Measurements from ENCODE around the gene ACHE. TPM values are rescaled to one million over a fixed set of nuclear protein-coding genes. Genes with fewer than 3 reads are reported as not detected.

ACHE gene
- total RNA-seq, 1 experiment from 2014 or later = 7.0 TPM

- no peak overlapping the region for H4K91ac ChIP-seq (ENCODE audit: insufficient read length, low read depth, low read length)
- no peaks in the 10 kb centered on the region for H3K4me1 ChIP-seq (ENCODE audit: insufficient read depth, low read length)
- H2AFZ ChIP-seq (ENCODE audit: low read length) = no peak overlapping the region
- H2AK5ac ChIP-seq (ENCODE audit: insufficient read length, low read length) = no peak overlapping the region
- no peak overlapping the region for H3K9ac ChIP-seq (ENCODE audit: extremely low read depth, insufficient read length, low read length)
- no peak overlapping the region for H2BK12ac ChIP-seq (ENCODE audit: insufficient read length, low read depth, low read length)
- H3K4me2 ChIP-seq (ENCODE audit: insufficient read depth, insufficient read length, low read length) = no peak overlapping the region
- no peaks in the 10 kb centered on the region for H3K23me2 ChIP-seq (ENCODE audit: insufficient read length, low read depth, low read length, poor library complexity, severe bottlenecking)
- no peak overlapping the region for H3T11ph ChIP-seq (ENCODE audit: low read length)
- no peaks in the 10 kb centered on the region for H4K20me1 ChIP-seq (ENCODE audit: control insufficient read depth, insufficient read depth, insufficient read length)
- H3K27me3 Mint-ChIP-seq (ENCODE audit: low read depth) = no peaks in the 10 kb centered on the region; the same call in 1 of the 2 replicates
- H4K8ac ChIP-seq (replicated peaks; ENCODE audit: insufficient read length, low read depth, low read length) = no peak overlapping the region
- H2BK15ac ChIP-seq (ENCODE audit: low read depth, low read length) = no peak overlapping the region
- peak overlapping the region; percentile 1 to 75 (median 68); a peak in 6 of 7 replicates for H3K27ac Mint-ChIP-seq
- no peak overlapping the region for H3K56ac ChIP-seq (ENCODE audit: insufficient read length, low read depth, low read length)
- no peak overlapping the region for H3K4me3 Mint-ChIP-seq
- TF ChIP-seq, protein P1, sequence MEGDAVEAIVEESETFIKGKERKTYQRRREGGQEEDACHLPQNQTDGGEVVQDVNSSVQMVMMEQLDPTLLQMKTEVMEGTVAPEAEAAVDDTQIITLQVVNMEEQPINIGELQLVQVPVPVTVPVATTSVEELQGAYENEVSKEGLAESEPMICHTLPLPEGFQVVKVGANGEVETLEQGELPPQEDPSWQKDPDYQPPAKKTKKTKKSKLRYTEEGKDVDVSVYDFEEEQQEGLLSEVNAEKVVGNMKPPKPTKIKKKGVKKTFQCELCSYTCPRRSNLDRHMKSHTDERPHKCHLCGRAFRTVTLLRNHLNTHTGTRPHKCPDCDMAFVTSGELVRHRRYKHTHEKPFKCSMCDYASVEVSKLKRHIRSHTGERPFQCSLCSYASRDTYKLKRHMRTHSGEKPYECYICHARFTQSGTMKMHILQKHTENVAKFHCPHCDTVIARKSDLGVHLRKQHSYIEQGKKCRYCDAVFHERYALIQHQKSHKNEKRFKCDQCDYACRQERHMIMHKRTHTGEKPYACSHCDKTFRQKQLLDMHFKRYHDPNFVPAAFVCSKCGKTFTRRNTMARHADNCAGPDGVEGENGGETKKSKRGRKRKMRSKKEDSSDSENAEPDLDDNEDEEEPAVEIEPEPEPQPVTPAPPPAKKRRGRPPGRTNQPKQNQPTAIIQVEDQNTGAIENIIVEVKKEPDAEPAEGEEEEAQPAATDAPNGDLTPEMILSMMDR (conservative IDR thresholded peaks at IDR 0.05) = no peak
- no peak overlapping the region for H3K23ac ChIP-seq (ENCODE audit: insufficient read length, low read depth, low read length)
- no peaks in the 10 kb centered on the region for H3K9me3 Mint-ChIP-seq
- no peak overlapping the region for H3K18ac ChIP-seq (ENCODE audit: insufficient read length, low read depth, low read length)
- H3K79me2 ChIP-seq (ENCODE audit: insufficient read depth, low read length) = peaks cover 18% of the 10 kb centered on the region; the same call in 1 of the 2 replicates
- no peak overlapping the region for H2BK20ac ChIP-seq (ENCODE audit: low read depth, low read length, poor library complexity, severe bottlenecking)
- no peak overlapping the region for H4K5ac ChIP-seq (ENCODE audit: insufficient read length, low read depth, low read length)
- H3K79me1 ChIP-seq (ENCODE audit: insufficient read depth, low read depth, low read length, poor library complexity, severe bottlenecking) = peaks cover 6% of the 10 kb centered on the region
- no peak for DNase-seq
- no peak overlapping the region for H3K27ac ChIP-seq (ENCODE audit: insufficient read length, low read depth, low read length)
- peaks cover 82 to 100% (median 98%) of the 10 kb centered on the region in 3 experiments for H3K36me3 Mint-ChIP-seq (ENCODE audit: insufficient read depth in 1 of 3, low read depth in 3 of 3)
- H2BK120ac ChIP-seq (ENCODE audit: low read depth, low read length, poor library complexity, severe bottlenecking) = no peak overlapping the region
- WGBS (ENCODE audit: extremely low coverage, insufficient read length, low lambda C conversion rate) = no CpG with 5 or more reads among the region's 24 CpGs
- H2BK5ac ChIP-seq (ENCODE audit: insufficient read length, low read length) = no peak overlapping the region
- no peak overlapping the region for H3K14ac ChIP-seq (ENCODE audit: insufficient read depth, low read length)
- H3K9me3 ChIP-seq (ENCODE audit: control insufficient read depth, low read depth, low read length) = no peaks in the 10 kb centered on the region
- H3K4ac ChIP-seq (ENCODE audit: low read depth, low read length) = no peak overlapping the region
- no peaks in the 10 kb centered on the region for H3K27me3 ChIP-seq (ENCODE audit: insufficient read depth, low read length)
- H3K4me1 Mint-ChIP-seq = peaks cover 25 to 45% of the 10 kb centered on the region in 2 experiments
These were observed 12.7 kb downstream of the ACHE start for GRCh38 chr7:100882785-100883526.

Measured in H9 (cell line).